Astrocyte (in vitro differentiated cells and primary cell): Measurements from ENCODE around the gene PPIA.

Experiments used
- CTCF ChIP-seq: IDR thresholded peaks from 2 replicates; pipeline ENCODE4 v1.5.1; 2011; ENCODE audit warnings: low read depth, mild to moderate bottlenecking, inconsistent platforms, low read length, moderate library complexity; ENCODE audit not compliant: insufficient read depth
- EZH2 ChIP-seq: IDR thresholded peaks from 2 replicates; pipeline ENCODE4 v1.6.1; 2012; ENCODE audit warnings: mild to moderate bottlenecking, low read length, inconsistent platforms; ENCODE audit not compliant: insufficient read depth

- TF ChIP-seq EZH2 (no peak), CTCF (no peak)
Measured at GRCh38 chr7:44782460-44782859, 14.0 kb upstream of the PPIA start.
